Measurements from ENCODE around the gene PCNT. TPM values are rescaled to one million over a fixed set of nuclear protein-coding genes. Genes with fewer than 3 reads are reported as not detected.

Gene PCNT
- total RNA-seq, 3 donors from 2014 or later (not counting 1 experiment from before 2014, with no cell fraction given), result 83.6 to 94.9 (median 84.0) TPM

DNA sequence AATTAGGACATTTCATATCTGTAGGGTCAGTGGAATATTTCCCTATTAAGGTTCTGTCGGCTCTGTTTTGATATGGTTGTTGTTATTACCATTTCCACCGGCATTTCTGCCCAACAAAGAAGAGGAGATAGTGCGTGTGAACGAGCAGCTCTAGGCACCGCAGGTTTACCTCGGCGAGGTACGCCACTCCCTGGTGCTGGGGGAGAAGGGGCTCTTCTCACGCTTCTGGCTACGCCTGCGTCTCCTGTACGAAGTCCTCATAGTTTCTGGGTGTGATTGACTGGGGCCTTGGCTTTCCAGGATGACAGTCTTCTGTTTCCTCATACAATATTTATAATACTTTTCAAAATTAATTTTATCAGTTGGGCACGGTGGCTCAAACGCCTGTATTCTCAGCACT is 80.3 kb downstream of the PCNT start:
- TF ChIP-seq, protein P1, sequence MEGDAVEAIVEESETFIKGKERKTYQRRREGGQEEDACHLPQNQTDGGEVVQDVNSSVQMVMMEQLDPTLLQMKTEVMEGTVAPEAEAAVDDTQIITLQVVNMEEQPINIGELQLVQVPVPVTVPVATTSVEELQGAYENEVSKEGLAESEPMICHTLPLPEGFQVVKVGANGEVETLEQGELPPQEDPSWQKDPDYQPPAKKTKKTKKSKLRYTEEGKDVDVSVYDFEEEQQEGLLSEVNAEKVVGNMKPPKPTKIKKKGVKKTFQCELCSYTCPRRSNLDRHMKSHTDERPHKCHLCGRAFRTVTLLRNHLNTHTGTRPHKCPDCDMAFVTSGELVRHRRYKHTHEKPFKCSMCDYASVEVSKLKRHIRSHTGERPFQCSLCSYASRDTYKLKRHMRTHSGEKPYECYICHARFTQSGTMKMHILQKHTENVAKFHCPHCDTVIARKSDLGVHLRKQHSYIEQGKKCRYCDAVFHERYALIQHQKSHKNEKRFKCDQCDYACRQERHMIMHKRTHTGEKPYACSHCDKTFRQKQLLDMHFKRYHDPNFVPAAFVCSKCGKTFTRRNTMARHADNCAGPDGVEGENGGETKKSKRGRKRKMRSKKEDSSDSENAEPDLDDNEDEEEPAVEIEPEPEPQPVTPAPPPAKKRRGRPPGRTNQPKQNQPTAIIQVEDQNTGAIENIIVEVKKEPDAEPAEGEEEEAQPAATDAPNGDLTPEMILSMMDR (IDR thresholded peaks at IDR 0.05), result no peak
- Mint-ChIP-seq H3K27me3 (ENCODE audit: low read depth in 2 of 2) (no peaks in the 10 kb centered on the region), H3K4me3 (no peak overlapping the region), H3K36me3 (peaks cover 12% of the 10 kb centered on the region), H3K4me1 (peaks cover 23 to 24% of the 10 kb centered on the region in 2 donors), H3K27ac (no peak overlapping the region), H3K9me3 (no peaks in the 10 kb centered on the region)
- no peak overlapping the region for H3K27ac ChIP-seq (ENCODE audit: low read length)
- H3K27me3 ChIP-seq (ENCODE audit: control insufficient read depth, insufficient read depth, low read length), result no peaks in the 10 kb centered on the region
- no peak overlapping the region for H3K4me3 ChIP-seq (ENCODE audit: low read length)
- over 99% methylated on average over 12 of the region's 14 CpGs for WGBS (ENCODE audit: insufficient coverage)
- peaks cover 2% of the 10 kb centered on the region for H3K4me1 ChIP-seq (ENCODE audit: control insufficient read depth, insufficient read depth, low read length)
- H3K9me3 ChIP-seq (ENCODE audit: control insufficient read depth, insufficient read depth, low read length), result no peaks in the 10 kb centered on the region
- ATAC-seq (no peak), DNase-seq (no peak)
- intact Hi-C loops (cut with micrococcal nuclease), result no loop called here
- H3K36me3 ChIP-seq (ENCODE audit: control insufficient read depth, insufficient read depth, low read length), result peaks cover 20% of the 10 kb centered on the region

DNA sequence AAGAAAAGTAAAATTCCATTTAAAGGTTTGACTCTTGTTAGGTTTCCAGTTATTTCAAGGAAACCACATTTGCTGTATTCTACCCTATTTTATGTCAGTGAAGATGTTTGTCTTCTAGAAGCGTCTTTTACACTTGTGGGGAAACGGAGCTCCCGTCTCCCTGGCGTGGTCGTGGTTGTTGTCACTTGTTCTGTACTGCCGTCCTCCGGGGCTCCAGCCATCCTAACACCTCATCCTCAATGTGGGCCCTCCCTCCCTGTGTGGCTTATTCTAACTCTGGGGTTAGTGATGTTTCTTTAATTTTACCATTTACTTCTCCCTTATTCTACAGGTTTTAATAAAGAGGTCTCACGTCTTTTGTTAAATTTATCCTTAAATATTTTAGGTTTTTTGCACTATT is 82.0 kb downstream of the PCNT start:
- TF ChIP-seq, protein P1 (IDR thresholded peaks at IDR 0.05), result no peak
- peaks cover 7% of the 10 kb centered on the region for H3K36me3 Mint-ChIP-seq
- H3K27ac Mint-ChIP-seq, result peak overlapping the region; percentile 79 to 86
- Histone ChIP-seq H3K27ac (ENCODE audit: low read length) (no peak overlapping the region), H3K36me3 (ENCODE audit: control insufficient read depth, insufficient read depth, low read length) (peaks cover 13% of the 10 kb centered on the region), H3K4me3 (ENCODE audit: low read length) (no peak overlapping the region), H3K9me3 (ENCODE audit: control insufficient read depth, insufficient read depth, low read length) (no peaks in the 10 kb centered on the region), H3K4me1 (ENCODE audit: control insufficient read depth, insufficient read depth, low read length) (peaks cover 15% of the 10 kb centered on the region), H3K27me3 (ENCODE audit: control insufficient read depth, insufficient read depth, low read length) (no peaks in the 10 kb centered on the region)
- no peaks in the 10 kb centered on the region for H3K9me3 Mint-ChIP-seq
- H3K27me3 Mint-ChIP-seq (ENCODE audit: low read depth in 2 of 2), result no peaks in the 10 kb centered on the region
- H3K4me1 Mint-ChIP-seq, result peaks cover 38 to 41% of the 10 kb centered on the region in 2 donors
- peak overlapping the region; percentile 47 for H3K4me3 Mint-ChIP-seq
- DNase-seq (no peak), ATAC-seq (peak in 1 of 3 donors; percentile 53)
- WGBS (ENCODE audit: insufficient coverage), result 27% methylated on average over 5 of the region's 8 CpGs
- intact Hi-C loops (cut with micrococcal nuclease), result no loop called here

DNA sequence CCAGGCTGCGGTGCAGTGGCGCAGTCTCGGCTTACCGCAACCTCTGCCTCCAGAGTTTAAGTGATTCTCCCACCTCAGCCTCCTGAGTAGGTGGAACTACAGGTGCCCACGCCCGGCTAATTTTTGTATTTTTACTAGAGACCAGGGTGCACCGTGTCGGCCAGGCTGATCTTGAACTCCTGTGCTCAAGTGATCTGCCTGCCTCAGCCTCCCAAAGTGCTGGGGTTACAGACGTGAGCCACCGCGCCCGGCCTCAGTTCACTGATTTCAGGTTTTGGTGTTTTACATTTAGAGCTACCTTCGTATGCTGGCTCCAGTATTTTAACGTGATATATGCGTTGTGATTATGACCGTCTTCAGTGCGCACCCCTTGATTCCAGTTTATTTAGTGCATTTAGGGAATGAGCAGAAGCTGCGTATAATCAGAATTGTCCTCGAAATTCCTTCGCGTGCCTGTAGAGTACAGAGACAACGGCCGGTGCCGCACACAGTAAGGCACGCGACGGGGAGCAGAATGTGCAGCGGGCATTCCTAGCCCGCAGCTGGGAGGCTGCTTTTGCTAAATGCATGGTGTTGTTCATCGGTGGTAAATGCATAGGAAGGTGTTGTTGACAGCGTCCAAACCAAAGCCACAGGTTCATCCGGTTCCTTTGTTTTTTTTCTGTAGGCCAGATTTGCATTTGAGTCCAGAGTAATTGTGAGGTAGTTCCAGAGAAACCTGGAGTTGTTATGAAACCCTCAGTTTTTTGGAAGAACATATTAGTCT is 85.9 kb downstream of the PCNT start:
- H3K36me3 Mint-ChIP-seq, result no peaks in the 10 kb centered on the region
- peak; percentile 55 to 89 (median 55) for ATAC-seq
- peak overlapping the region; percentile 82 for H3K4me3 Mint-ChIP-seq
- TF ChIP-seq, protein P1 (IDR thresholded peaks at IDR 0.05), result no peak
- Histone ChIP-seq H3K36me3 (ENCODE audit: control insufficient read depth, insufficient read depth, low read length) (peaks cover 5% of the 10 kb centered on the region), H3K9me3 (ENCODE audit: control insufficient read depth, insufficient read depth, low read length) (no peaks in the 10 kb centered on the region), H3K27ac (ENCODE audit: low read length) (no peak overlapping the region), H3K4me1 (ENCODE audit: control insufficient read depth, insufficient read depth, low read length) (peaks cover 15% of the 10 kb centered on the region), H3K27me3 (ENCODE audit: control insufficient read depth, insufficient read depth, low read length) (no peaks in the 10 kb centered on the region), H3K4me3 (ENCODE audit: low read length) (no peak overlapping the region)
- H3K27ac Mint-ChIP-seq, result peak overlapping the region; percentile 48 to 57
- DNase-seq, result peak in 1 of 2 donors; percentile 31
- no peaks in the 10 kb centered on the region for H3K9me3 Mint-ChIP-seq
- no peaks in the 10 kb centered on the region for H3K27me3 Mint-ChIP-seq (ENCODE audit: low read depth in 2 of 2)
- WGBS (ENCODE audit: insufficient coverage), result 83% methylated on average over 32 of the region's 32 CpGs
- intact Hi-C loops (cut with micrococcal nuclease), result loop anchor here (2.0 kb wide), 1 partner anchor 15 kb away; no protein-coding TSS in a partner anchor
- peaks cover 37% of the 10 kb centered on the region in 2 donors for H3K4me1 Mint-ChIP-seq

Measured in natural killer cell (primary cell).